HG03457 (cell line): ENCODE data around the gene SEMA3G.

Experiments
- ATAC-seq: cut with Tn5 transposase; IDR thresholded peaks from one replicate; pipeline ENCODE4 v1.9.1; 2021; ENCODE audit warnings: moderate number of reproducible peaks; ENCODE audit not compliant: unreplicated experiment

Gene SEMA3G

GRCh38 chr3:52440249-52440551, 4.7 kb downstream of the SEMA3G start:
- no peak for ATAC-seq

GRCh38 chr3:52439426-52440248, 5.3 kb downstream of the SEMA3G start:
- no peak for ATAC-seq

GRCh38 chr3:52438579-52439425, 6.1 kb downstream of the SEMA3G start:
- ATAC-seq: no peak

- no peak for ATAC-seq
These were observed 6.9 kb downstream of the SEMA3G start for GRCh38 chr3:52438104-52438376.

- ATAC-seq: no peak
These were observed 7.4 kb downstream of the SEMA3G start for GRCh38 chr3:52437326-52438103.

- no peak for ATAC-seq
These were observed 8.3 kb downstream of the SEMA3G start for GRCh38 chr3:52436500-52437149.

- ATAC-seq: no peak
These were observed 9.4 kb downstream of the SEMA3G start for GRCh38 chr3:52435246-52436101.

GRCh38 chr3:52434491-52435115, 10.3 kb downstream of the SEMA3G start:
- ATAC-seq: no peak

- no peak for ATAC-seq
These were observed 10.9 kb downstream of the SEMA3G start for GRCh38 chr3:52433996-52434479.

GRCh38 chr3:52433328-52433995, 11.4 kb downstream of the SEMA3G start:
- ATAC-seq: no peak

GRCh38 chr3:52432691-52433141, 12.2 kb downstream of the SEMA3G start:
- no peak for ATAC-seq

- no peak for ATAC-seq
These were observed 12.7 kb downstream of the SEMA3G start for GRCh38 chr3:52432225-52432624.

GRCh38 chr3:52431459-52432223, 13.3 kb downstream of the SEMA3G start:
- ATAC-seq: no peak

- no peak for ATAC-seq
These were observed 14.5 kb downstream of the SEMA3G start for GRCh38 chr3:52430416-52430810.

GRCh38 chr3:52429779-52430415, 15.0 kb downstream of the SEMA3G start:
- no peak for ATAC-seq

- no peak for ATAC-seq
These were observed 15.9 kb downstream of the SEMA3G start for GRCh38 chr3:52429031-52429430.

- ATAC-seq: no peak
These were observed 16.5 kb downstream of the SEMA3G start for GRCh38 chr3:52428151-52429005.
